ENCODE measurements around the gene SLC44A4.
"Not testable (repeated sequence)": the region's sequence is repeated elsewhere in the genome, so short reads cannot be mapped to it uniquely, and the experiment has no call there.

The SLC44A4 gene

DNA sequence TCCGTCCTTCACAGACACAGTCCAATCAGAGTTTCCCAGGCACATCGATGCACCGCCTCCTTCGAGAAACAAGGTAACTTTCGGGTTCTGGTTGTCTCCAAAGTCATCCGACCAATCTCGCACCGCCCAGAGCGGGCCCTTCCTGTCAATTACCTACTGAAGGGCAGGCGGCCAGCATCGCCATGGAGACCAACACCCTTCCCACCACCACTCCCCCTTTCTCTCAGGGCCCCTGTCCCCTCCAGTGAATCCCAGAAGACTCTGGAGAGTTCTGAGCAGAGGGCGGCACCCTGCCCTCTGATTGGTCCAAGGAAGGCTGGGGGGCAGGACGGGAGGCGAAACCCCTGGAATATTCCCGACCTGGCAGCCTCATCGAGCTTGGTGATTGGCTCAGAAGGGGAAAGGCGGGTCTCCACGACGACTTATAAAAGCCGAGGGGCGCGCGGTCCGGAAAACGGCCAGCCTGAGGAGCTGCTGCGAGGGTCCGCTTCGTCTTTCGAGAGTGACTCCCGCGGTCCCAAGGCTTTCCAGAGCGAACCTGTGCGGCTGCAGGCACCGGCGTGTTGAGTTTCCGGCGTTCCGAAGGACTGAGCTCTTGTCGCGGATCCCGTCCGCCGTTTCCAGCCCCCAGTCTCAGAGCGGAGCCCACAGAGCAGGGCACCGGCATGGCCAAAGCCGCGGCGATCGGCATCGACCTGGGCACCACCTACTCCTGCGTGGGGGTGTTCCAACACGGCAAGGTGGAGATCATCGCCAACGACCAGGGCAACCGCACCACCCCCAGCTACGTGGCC lies 51.3 kb downstream of the SLC44A4 start, which contains the start of gene HSPA1B:
TSS of gene HSPA1B (plus strand) at position 453 of the 794 bp plus-strand sequence. CDS start at position 666, 213 bp downstream.
- peak; percentile 99 for DNase-seq (ENCODE audit: low spot score)

GRCh38 chr6:31826793-31827285 lies 52.0 kb downstream of the SLC44A4 start:
- peak; percentile 83 for DNase-seq (ENCODE audit: low spot score)

DNA sequence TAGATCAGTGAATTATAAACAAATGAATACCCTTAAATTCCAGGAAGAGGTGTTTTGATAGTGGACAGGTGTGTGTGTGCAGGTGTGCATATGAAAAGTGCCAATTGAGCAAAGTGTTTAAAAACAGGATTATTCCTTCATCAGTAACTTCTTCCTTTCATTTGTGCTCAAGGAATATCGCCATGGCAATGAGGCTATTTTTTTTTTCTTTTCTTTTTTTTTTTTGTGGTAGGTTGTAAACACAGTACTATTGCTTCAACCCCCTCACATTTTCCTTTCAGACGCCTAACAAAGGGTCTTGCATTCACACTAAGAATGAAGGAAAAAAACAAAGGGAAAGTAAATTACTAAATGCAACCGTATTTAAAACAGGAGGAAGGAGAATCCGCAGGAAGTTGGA lies 53.2 kb downstream of the SLC44A4 start:
- no peak for DNase-seq (ENCODE audit: low spot score)

GRCh38 chr6:31823592-31824196 lies 55.1 kb downstream of the SLC44A4 start:
- not testable (repeated sequence) for DNase-seq (ENCODE audit: low spot score)

- DNase-seq (ENCODE audit: low spot score) = peak; percentile 85
These were observed 56.6 kb downstream of the SLC44A4 start for GRCh38 chr6:31822036-31822821.

- DNase-seq (ENCODE audit: low spot score) = peak; percentile 79
These were observed 57.3 kb downstream of the SLC44A4 start for GRCh38 chr6:31821301-31822035.

- DNase-seq (ENCODE audit: low spot score) = not testable (repeated sequence)
These were observed 58.4 kb downstream of the SLC44A4 start for GRCh38 chr6:31820399-31820798.

- DNase-seq (ENCODE audit: low spot score) = no peak
These were observed 58.9 kb downstream of the SLC44A4 start for GRCh38 chr6:31819871-31820299.

DNA sequence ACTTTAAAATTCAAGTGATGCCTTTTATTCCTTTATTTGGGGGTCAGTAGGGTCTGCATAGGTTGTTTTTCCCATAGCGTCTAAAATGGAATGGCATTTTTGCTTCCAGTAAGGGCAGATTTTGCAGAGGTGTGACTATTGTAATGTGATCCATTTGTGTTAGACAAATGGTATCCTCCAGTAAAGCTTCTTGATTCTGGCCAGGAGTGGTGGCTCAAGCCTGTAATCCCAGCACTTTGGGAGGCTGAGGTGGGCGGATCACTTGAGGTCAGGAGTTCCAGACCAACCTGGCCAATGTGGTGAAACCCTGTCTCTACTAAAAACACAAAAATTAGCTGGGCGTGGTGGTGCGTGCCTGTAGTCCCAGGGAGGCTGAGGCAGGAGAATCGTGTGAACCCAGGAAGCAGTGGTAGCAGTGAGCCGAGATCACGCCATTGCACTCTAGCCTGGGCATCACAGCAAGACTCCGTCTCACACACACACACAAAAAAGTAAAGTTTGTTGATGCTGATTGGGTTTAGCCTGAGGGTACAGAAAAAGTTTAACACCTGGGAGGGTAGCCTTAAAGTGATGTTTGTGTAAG lies 60.8 kb downstream of the SLC44A4 start:
- DNase-seq (ENCODE audit: low spot score) = not testable (repeated sequence)

DNA sequence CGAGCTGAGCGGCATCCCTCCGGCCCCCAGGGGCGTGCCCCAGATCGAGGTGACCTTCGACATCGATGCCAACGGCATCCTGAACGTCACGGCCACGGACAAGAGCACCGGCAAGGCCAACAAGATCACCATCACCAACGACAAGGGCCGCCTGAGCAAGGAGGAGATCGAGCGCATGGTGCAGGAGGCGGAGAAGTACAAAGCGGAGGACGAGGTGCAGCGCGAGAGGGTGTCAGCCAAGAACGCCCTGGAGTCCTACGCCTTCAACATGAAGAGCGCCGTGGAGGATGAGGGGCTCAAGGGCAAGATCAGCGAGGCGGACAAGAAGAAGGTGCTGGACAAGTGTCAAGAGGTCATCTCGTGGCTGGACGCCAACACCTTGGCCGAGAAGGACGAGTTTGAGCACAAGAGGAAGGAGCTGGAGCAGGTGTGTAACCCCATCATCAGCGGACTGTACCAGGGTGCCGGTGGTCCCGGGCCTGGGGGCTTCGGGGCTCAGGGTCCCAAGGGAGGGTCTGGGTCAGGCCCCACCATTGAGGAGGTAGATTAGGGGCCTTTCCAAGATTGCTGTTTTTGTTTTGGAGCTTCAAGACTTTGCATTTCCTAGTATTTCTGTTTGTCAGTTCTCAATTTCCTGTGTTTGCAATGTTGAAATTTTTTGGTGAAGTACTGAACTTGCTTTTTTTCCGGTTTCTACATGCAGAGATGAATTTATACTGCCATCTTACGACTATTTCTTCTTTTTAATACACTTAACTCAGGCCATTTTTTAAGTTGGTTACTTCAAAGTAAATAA lies 61.5 kb downstream of the SLC44A4 start:
- DNase-seq (ENCODE audit: low spot score) = not testable (repeated sequence)

GRCh38 chr6:31815025-31815838 lies 63.6 kb downstream of the SLC44A4 start, which contains the start of the genes HSPA1A and HSPA1L:
Gene HSPA1A (plus strand): TSS chr6:31815543. CDS start chr6:31815757, 214 bp downstream.
Gene HSPA1L (minus strand): TSS chr6:31815283. CDS start chr6:31811972, 3,311 bp downstream.
- peak; percentile 98 for DNase-seq (ENCODE audit: low spot score)

- peak; percentile 98 for DNase-seq (ENCODE audit: low spot score)
These were observed 64.1 kb downstream of the SLC44A4 start for GRCh38 chr6:31814677-31815024.

DNA sequence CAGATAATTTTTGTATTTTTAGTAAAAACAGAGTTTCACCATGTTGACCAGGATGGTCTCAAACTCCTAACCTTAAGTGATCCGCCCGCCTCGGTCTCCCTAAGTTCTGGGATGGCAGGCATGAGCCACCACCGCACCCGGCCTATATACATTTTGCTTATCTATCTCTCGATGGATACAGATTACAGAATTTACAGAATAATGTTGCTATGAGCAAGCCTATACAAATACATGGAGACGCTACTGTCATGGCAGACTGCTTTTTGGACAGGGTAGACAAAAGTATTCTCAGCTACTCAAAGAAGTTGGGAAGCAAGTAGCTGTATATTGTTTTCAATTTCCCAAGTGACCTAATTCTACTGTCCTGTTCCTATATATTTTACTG lies 65.3 kb downstream of the SLC44A4 start:
- DNase-seq (ENCODE audit: low spot score) = no peak
